Astrocyte of the cerebellum (primary cell): ENCODE data around the gene POU4F3.

Experiments
- DNase-seq: peaks from one replicate; pipeline ENCODE4 v3.0.0-alpha.2; 2011; ENCODE audit warnings: low read depth
- H3K4me3 ChIP-seq: 2 replicates; pipeline ENCODE4 v1.5.1; 2011; ENCODE audit warnings: mild to moderate bottlenecking, low read depth, low read length, moderate library complexity
- in situ Hi-C: cut with HindIII; loops from 2 replicates; pipeline ENCODE4 v1.10.0; 2017; ENCODE audit warnings: low sequenced_read_pairs
- TF ChIP-seq, protein P1 (sequence below): IDR thresholded peaks from 2 replicates; pipeline ENCODE4 v1.5.1; 2012; ENCODE audit warnings: low read length, low read depth, moderate library complexity, mild to moderate bottlenecking; ENCODE audit errors: missing control alignments

POU4F3 gene

DNA sequence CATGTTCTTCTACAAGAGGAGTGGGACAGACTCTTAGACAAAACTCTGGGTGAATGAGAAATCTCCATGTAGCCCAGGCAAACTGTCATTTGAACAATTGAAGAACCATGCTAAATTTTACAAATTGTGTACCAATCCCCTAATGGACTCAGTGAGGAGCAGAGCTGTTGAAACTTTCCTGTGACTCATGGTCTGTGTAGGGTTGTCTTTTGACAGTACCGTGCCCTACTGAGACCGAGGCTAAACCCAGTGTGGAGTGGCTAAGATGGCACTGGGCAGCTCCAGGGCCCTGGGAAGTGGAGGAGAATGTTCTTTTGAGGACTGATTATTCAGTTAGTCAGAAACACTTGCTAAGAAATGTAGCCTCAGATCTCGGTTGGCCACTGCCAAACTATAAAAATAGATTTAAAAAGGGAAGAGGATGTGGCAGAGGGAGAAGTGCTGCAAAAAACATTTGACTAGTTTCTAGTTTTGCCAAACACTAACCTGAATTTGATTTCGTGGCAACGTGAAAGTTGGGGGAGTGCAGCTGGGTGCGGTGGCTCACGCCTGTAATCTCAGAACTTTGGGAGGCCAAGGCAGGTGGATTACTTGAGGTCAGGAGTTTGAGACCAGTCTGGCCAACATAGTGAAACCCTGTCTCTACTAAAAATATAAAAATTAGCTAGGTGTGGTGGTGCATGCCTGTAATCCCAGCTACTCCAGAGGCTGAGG lies 24.7 kb downstream of the POU4F3 start:
- TF ChIP-seq, protein P1, sequence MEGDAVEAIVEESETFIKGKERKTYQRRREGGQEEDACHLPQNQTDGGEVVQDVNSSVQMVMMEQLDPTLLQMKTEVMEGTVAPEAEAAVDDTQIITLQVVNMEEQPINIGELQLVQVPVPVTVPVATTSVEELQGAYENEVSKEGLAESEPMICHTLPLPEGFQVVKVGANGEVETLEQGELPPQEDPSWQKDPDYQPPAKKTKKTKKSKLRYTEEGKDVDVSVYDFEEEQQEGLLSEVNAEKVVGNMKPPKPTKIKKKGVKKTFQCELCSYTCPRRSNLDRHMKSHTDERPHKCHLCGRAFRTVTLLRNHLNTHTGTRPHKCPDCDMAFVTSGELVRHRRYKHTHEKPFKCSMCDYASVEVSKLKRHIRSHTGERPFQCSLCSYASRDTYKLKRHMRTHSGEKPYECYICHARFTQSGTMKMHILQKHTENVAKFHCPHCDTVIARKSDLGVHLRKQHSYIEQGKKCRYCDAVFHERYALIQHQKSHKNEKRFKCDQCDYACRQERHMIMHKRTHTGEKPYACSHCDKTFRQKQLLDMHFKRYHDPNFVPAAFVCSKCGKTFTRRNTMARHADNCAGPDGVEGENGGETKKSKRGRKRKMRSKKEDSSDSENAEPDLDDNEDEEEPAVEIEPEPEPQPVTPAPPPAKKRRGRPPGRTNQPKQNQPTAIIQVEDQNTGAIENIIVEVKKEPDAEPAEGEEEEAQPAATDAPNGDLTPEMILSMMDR, result no peak
- H3K4me3 ChIP-seq, result no peak overlapping the region
- DNase-seq, result no peak
- in situ Hi-C loops, result no loop called here

DNA sequence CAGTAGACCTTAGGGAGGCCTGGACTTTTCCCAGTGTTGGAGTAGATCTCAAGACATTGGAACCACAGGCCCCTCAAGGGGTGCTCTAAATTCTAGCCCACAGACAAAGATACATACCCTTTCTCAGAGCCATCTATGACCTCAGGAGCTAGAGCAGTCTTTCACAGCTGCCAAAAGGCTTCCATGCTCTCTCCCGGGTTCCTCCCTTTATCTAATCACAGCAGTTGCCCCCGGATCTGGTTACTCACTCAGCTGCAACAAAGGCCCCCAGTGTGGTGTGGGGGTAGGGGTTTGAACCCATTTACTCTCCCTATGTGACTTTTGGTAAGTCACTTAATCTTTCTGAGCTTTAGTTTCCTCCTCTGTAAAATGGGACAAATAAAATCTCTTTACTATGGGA lies 27.0 kb downstream of the POU4F3 start:
- no peak overlapping the region for H3K4me3 ChIP-seq
- DNase-seq, result no peak
- in situ Hi-C loops, result no loop called here
- TF ChIP-seq, protein P1, result no peak

DNA sequence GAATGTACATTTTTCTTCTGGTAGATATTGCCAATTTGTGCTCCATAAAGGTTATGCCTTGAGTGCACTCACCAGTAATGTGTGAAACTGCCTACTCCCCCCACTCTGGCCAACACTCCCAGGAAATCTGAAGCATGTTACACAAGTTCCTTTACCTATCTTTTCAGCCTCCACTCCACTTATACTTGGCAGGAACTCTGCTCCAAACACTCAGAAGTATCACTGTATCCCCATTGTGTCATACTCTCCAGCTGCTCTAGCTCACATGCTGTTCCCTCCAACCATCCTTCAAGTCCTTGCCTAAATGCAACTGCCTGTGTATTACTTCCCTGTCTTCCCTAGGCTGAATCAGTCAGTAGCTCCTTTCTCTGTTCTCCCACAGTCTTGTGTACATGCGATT lies 28.3 kb downstream of the POU4F3 start:
- TF ChIP-seq, protein P1, result no peak
- no peak for DNase-seq
- H3K4me3 ChIP-seq, result no peak overlapping the region
- in situ Hi-C loops, result no loop called here

DNA sequence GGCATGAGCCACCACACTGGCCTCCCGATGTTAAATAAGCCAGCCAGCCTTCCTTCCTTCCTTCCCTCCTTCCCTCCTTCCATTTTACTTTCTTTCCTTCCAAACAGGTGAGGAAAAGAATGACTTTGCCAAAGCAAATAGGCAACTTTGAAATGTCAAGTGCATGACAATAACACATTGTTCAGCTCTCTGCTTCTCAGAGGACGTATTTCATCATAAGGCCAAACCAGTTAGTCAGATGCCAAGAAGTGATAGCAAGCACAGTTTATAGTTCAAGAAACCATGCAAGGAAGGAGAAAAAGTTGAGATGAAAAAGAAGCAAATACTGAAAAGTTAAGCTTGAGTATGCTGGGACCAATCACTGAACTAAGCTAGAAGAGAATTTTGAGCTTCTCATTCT lies 29.5 kb downstream of the POU4F3 start:
- no peak overlapping the region for H3K4me3 ChIP-seq
- in situ Hi-C loops, result no loop called here
- TF ChIP-seq, protein P1, result no peak
- DNase-seq, result no peak

DNA sequence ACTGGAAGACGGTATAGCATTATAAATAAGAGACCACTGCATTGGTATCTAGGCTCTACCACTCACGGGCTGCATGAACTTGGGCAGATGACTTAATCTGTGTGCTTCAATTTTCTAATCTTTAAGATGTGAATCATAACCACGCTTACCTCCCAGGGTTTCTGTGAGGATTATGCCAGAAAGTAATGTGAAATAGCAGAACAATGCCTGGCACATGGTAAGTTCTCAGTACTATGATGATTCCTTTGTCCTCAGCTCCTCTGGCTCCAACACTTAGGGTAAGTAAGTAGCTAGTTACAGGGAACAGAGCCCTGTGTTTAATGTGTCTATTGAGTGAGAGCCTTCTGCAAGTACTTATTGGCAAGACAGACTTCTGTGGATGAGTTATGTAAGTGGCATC lies 31.1 kb downstream of the POU4F3 start:
- peak; percentile 78 for DNase-seq
- TF ChIP-seq, protein P1, result no peak
- in situ Hi-C loops, result no loop called here

DNA sequence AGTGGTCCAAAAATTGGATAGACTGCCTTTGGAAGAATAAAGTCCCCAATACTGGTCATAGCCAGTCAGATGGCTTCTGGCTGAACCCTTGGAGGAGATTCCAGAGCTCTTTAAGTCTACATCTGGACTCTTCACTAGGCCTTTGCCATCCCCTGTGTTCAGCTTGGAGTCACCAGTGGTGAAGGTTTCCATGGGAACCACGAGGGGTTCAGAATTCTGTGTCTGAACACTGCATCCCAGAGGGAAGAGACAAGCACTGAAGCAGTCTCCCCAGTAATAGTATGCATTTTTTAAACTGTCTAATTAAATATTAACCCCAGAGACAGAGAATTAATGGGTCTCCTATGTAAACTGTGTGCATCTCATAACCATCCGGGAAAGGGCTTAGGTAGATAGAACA lies 38.2 kb downstream of the POU4F3 start:
- TF ChIP-seq, protein P1, result no peak
- no peak overlapping the region for H3K4me3 ChIP-seq
- in situ Hi-C loops, result no loop called here
- DNase-seq, result no peak

More for the DNA sequence above, 31.1 kb downstream of the POU4F3 start:
- no peak overlapping the region for H3K4me3 ChIP-seq
